ENCODE measurements around the gene IQSEC1. TPM values are rescaled to one million over a fixed set of nuclear protein-coding genes. Genes with fewer than 3 reads are reported as not detected.

IQSEC1 gene
- total and polyA plus RNA-seq, 10 of the 15 experiments (the other 5 are each of a cell fraction or from before 2014, with no cell fraction given) = 0.92 to 55.2 (median 8.5) TPM

DNA sequence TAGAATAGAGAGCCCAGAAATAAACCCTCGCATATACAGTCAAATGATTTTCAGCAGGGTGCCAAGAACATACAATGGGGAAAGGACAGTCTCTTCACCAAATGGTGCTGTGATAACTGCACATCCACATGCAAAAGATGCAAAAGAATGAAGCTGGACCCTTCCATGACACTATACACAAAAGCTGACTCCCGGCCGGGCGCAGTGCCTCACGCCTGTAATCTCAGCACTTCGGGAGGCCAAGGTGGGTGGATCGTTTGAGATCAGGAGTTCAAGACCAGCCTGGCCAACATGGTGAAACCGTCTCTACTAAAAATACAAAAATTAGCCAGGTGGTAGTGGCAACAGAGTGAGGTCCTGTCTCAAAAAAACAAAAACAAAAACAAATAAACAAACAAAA, 43.2 kb upstream of the IQSEC1 start:
- H2AFZ ChIP-seq (ENCODE audit: control insufficient read depth, low read depth, low read length) = no peak overlapping the region
- FAIRE-seq (no peak), ATAC-seq (no peak), DNase-seq (ENCODE audit: low read depth, low spot score) (no peak)
- no TSS peak for BruUV-seq (replicated peaks)
- intact Hi-C loops (cut with micrococcal nuclease; ENCODE audit: unreplicated experiment) (no loop called here), in situ Hi-C loops (cut with MboI) (no loop called here)
- ChIA-PET RAD21 (ENCODE audit: unreplicated experiment) (no interaction called here), SMC1A (ENCODE audit: uncharacterized antibody, unreplicated experiment) (no interaction called here), POLR2A (no interaction called here), CTCF (no interaction called here)
- no peaks in the 10 kb centered on the region for H3K79me2 ChIP-seq (ENCODE audit: control insufficient read depth, insufficient read depth, low read length)
- peaks cover under 1% of the 10 kb centered on the region for H3K4me1 ChIP-seq (ENCODE audit: control insufficient read depth, insufficient read depth, low read length)
- no peaks in the 10 kb centered on the region for H3K9me3 ChIP-seq (replicated peaks; ENCODE audit: control insufficient read depth, insufficient read depth, low read length)
- TF ChIP-seq RB1 (IDR thresholded peaks at IDR 0.05; ENCODE audit: borderline replicate concordance) (no peak), RELA (IDR thresholded peaks at IDR 0.05; ENCODE audit: borderline replicate concordance, partially characterized antibody) (no peak), IKZF1 (conservative IDR thresholded peaks at IDR 0.05) (no peak), POU2F2 (IDR thresholded peaks at IDR 0.05; ENCODE audit: borderline replicate concordance, low read depth, low read length) (no peak)
- H3K36me3 ChIP-seq (ENCODE audit: control insufficient read depth in 2 of 2, insufficient read depth in 2 of 2, low read length in 1 of 2) = no peaks in the 10 kb centered on the region
- WGBS (ENCODE audit: insufficient coverage, insufficient replicate concordance, low lambda C conversion rate, missing lambda C conversion rate) = 34% methylated on average over 8 of the region's 8 CpGs
- H4K20me1 ChIP-seq (ENCODE audit: control insufficient read depth, insufficient read depth) = no peaks in the 10 kb centered on the region
- no peak overlapping the region for H3K4me3 ChIP-seq
- no peaks in the 10 kb centered on the region; a peak in 1 of 4 replicates for H3K27me3 ChIP-seq (replicated peaks in 1 of 2; ENCODE audit: control insufficient read depth in 2 of 2, insufficient read depth in 2 of 2, low read length in 1 of 2)
- no peak overlapping the region for H3K9ac ChIP-seq (ENCODE audit: control insufficient read depth, insufficient read depth, low read length)
- no peak overlapping the region for H3K27ac ChIP-seq (ENCODE audit: control insufficient read depth, insufficient read depth)
- H3K4me2 ChIP-seq (ENCODE audit: control insufficient read depth, insufficient read depth) = no peak overlapping the region

DNA sequence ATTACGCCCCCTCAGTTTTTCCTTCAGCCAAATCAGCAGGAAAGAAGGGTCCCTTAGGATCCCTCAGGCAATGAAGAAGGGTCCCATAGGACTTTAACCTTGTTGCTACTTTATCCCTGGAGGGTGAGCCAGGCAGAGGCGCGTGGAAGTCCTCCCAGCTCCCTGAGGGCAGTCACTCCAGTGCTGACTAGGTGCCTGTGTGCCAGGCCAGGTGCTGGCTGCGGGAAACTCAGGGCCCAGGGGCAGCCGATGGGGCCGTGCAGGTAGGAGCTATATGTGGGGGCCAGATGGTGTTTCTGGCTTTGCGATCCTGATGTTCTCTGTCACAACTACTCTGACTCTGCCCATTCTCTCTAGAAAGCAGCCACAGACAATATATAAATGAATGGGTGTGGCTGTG, 42.8 kb upstream of the IQSEC1 start:
- no peak for ATAC-seq
- no peak overlapping the region for H2AFZ ChIP-seq (ENCODE audit: control insufficient read depth, low read depth, low read length)
- H3K9ac ChIP-seq (ENCODE audit: control insufficient read depth, insufficient read depth, low read length) = no peak overlapping the region
- H3K4me3 ChIP-seq = no peak overlapping the region
- ChIA-PET POLR2A (no interaction called here), RAD21 (ENCODE audit: unreplicated experiment) (no interaction called here), SMC1A (ENCODE audit: uncharacterized antibody, unreplicated experiment) (no interaction called here), CTCF (no interaction called here)
- no peak overlapping the region for H3K4me2 ChIP-seq (ENCODE audit: control insufficient read depth, insufficient read depth)
- H3K79me2 ChIP-seq (ENCODE audit: control insufficient read depth, insufficient read depth, low read length) = no peaks in the 10 kb centered on the region
- H3K4me1 ChIP-seq (ENCODE audit: control insufficient read depth, insufficient read depth, low read length) = peaks cover 5% of the 10 kb centered on the region
- H3K36me3 ChIP-seq (ENCODE audit: control insufficient read depth in 2 of 2, insufficient read depth in 2 of 2, low read length in 1 of 2) = no peaks in the 10 kb centered on the region
- in situ Hi-C loops (cut with MboI) = no loop called here
- intact Hi-C loops (cut with micrococcal nuclease; ENCODE audit: unreplicated experiment) = no loop called here
- 71% methylated on average over 7 of the region's 7 CpGs for WGBS (ENCODE audit: insufficient coverage, insufficient replicate concordance, low lambda C conversion rate, missing lambda C conversion rate)
- no peak for FAIRE-seq
- BruUV-seq (replicated peaks) = no TSS peak
- no peaks in the 10 kb centered on the region for H4K20me1 ChIP-seq (ENCODE audit: control insufficient read depth, insufficient read depth)
- no peaks in the 10 kb centered on the region for H3K9me3 ChIP-seq (replicated peaks; ENCODE audit: control insufficient read depth, insufficient read depth, low read length)
- no peaks in the 10 kb centered on the region; a peak in 1 of 4 replicates for H3K27me3 ChIP-seq (replicated peaks in 1 of 2; ENCODE audit: control insufficient read depth in 2 of 2, insufficient read depth in 2 of 2, low read length in 1 of 2)
- no peak overlapping the region for H3K27ac ChIP-seq (ENCODE audit: control insufficient read depth, insufficient read depth)
- DNase-seq (ENCODE audit: low read depth, low spot score) = no peak
- TF ChIP-seq, protein P1, sequence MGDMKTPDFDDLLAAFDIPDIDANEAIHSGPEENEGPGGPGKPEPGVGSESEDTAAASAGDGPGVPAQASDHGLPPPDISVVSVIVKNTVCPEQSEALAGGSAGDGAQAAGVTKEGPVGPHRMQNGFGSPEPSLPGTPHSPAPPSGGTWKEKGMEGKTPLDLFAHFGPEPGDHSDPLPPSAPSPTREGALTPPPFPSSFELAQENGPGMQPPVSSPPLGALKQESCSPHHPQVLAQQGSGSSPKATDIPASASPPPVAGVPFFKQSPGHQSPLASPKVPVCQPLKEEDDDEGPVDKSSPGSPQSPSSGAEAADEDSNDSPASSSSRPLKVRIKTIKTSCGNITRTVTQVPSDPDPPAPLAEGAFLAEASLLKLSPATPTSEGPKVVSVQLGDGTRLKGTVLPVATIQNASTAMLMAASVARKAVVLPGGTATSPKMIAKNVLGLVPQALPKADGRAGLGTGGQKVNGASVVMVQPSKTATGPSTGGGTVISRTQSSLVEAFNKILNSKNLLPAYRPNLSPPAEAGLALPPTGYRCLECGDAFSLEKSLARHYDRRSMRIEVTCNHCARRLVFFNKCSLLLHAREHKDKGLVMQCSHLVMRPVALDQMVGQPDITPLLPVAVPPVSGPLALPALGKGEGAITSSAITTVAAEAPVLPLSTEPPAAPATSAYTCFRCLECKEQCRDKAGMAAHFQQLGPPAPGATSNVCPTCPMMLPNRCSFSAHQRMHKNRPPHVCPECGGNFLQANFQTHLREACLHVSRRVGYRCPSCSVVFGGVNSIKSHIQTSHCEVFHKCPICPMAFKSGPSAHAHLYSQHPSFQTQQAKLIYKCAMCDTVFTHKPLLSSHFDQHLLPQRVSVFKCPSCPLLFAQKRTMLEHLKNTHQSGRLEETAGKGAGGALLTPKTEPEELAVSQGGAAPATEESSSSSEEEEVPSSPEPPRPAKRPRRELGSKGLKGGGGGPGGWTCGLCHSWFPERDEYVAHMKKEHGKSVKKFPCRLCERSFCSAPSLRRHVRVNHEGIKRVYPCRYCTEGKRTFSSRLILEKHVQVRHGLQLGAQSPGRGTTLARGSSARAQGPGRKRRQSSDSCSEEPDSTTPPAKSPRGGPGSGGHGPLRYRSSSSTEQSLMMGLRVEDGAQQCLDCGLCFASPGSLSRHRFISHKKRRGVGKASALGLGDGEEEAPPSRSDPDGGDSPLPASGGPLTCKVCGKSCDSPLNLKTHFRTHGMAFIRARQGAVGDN (IDR thresholded peaks at IDR 0.05) = no peak
- TF ChIP-seq TARDBP (IDR thresholded peaks at IDR 0.05; ENCODE audit: borderline replicate concordance) (no peak), SRF (IDR thresholded peaks at IDR 0.05; ENCODE audit: low read depth in 2 of 2, low read length in 2 of 2) (no peak), MEF2B (IDR thresholded peaks at IDR 0.05; ENCODE audit: partially characterized antibody, poor library complexity, severe bottlenecking) (no peak), SUPT20H (IDR thresholded peaks at IDR 0.05; ENCODE audit: borderline replicate concordance, control insufficient read depth, low read depth, low read length) (no peak), PAX5 (IDR thresholded peaks at IDR 0.05; ENCODE audit: borderline replicate concordance, low read depth, low read length) (no peak), GATAD2B (conservative IDR thresholded peaks at IDR 0.05; ENCODE audit: low read depth) (no peak), STAT1 (conservative IDR thresholded peaks at IDR 0.05) (no peak), PML (IDR thresholded peaks at IDR 0.05; ENCODE audit: low read length) (no peak), CREB1 (IDR thresholded peaks at IDR 0.05; ENCODE audit: low read depth) (no peak)
- TF ChIP-seq, protein P2, sequence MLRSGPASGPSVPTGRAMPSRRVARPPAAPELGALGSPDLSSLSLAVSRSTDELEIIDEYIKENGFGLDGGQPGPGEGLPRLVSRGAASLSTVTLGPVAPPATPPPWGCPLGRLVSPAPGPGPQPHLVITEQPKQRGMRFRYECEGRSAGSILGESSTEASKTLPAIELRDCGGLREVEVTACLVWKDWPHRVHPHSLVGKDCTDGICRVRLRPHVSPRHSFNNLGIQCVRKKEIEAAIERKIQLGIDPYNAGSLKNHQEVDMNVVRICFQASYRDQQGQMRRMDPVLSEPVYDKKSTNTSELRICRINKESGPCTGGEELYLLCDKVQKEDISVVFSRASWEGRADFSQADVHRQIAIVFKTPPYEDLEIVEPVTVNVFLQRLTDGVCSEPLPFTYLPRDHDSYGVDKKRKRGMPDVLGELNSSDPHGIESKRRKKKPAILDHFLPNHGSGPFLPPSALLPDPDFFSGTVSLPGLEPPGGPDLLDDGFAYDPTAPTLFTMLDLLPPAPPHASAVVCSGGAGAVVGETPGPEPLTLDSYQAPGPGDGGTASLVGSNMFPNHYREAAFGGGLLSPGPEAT (IDR thresholded peaks at IDR 0.05; ENCODE audit: low read depth) = no peak

Measured in GM12878 (cell line).